Activated CD8-positive, alpha-beta T cell treated with anti-CD3 and anti-CD28 coated beads for 36 hours (primary cell): ENCODE results near the gene LIPC. TPM values are rescaled to one million over a fixed set of nuclear protein-coding genes. Genes with fewer than 3 reads are reported as not detected.

Experiments
- ATAC-seq: fragments of 200-7000 bp; cut with Tn5 transposase; one replicate; pipeline ENCODE4 v1.10.0; 2021; ENCODE audit warnings: mild to moderate bottlenecking, moderate library complexity
- CTCF ChIA-PET: fragments of 350-600 bp; sonication (Branson Sonifier 250); formaldehyde crosslinking; loops from one replicate; lab custom pipeline; 2021; ENCODE audit warnings: antibody characterized with exemption; lab: Charles Lee
- POLR2A ChIA-PET: fragments of 350-600 bp; sonication (Branson Sonifier 250); formaldehyde crosslinking; loops from one replicate; lab custom pipeline; 2021; ENCODE audit warnings: antibody characterized with exemption; lab: Charles Lee
- DNase-seq: peaks from one replicate; pipeline ENCODE4 v3.0.0-alpha.2; 2020
- H3K27ac Mint-ChIP-seq: one replicate; pipeline ENCODE4 v1.8.0; 2021; ENCODE audit warnings: mild to moderate bottlenecking, mixed read lengths
- H3K27me3 Mint-ChIP-seq: one replicate; pipeline ENCODE4 v1.8.0; 2021; ENCODE audit warnings: mixed read lengths
- H3K36me3 Mint-ChIP-seq: one replicate; pipeline ENCODE4 v1.8.0; 2021; ENCODE audit warnings: low read depth, mixed read lengths
- H3K4me1 Mint-ChIP-seq: one replicate; pipeline ENCODE4 v1.8.0; 2021; ENCODE audit warnings: low read depth, mixed read lengths
- H3K4me3 Mint-ChIP-seq: one replicate; pipeline ENCODE4 v1.8.0; 2021; ENCODE audit warnings: mild to moderate bottlenecking, moderate library complexity, mixed read lengths
- H3K9me3 Mint-ChIP-seq: one replicate; pipeline ENCODE4 v1.8.0; 2021; ENCODE audit warnings: mixed read lengths
- intact Hi-C: fragments of 100-400 bp; cut with micrococcal nuclease; formaldehyde crosslinking; loops from one replicate; pipeline ENCODE4 v1.10.0; 2022
- total RNA-seq, 2 experiments: library from RNA; stranded (reverse); gene quantifications; one replicate each; pipeline ENCODE4 v1.2.3, GENCODE V29; 2021
- TF ChIP-seq, protein P1 (sequence below): fragments of 200-600 bp; IDR thresholded peaks from one replicate; pipeline ENCODE4 v1.8.0; 2022; ENCODE audit warnings: antibody characterized with exemption, mild to moderate bottlenecking

The LIPC gene
- total RNA-seq, 2 experiments from 2014 or later = 1.0 to 1.2 TPM

DNA sequence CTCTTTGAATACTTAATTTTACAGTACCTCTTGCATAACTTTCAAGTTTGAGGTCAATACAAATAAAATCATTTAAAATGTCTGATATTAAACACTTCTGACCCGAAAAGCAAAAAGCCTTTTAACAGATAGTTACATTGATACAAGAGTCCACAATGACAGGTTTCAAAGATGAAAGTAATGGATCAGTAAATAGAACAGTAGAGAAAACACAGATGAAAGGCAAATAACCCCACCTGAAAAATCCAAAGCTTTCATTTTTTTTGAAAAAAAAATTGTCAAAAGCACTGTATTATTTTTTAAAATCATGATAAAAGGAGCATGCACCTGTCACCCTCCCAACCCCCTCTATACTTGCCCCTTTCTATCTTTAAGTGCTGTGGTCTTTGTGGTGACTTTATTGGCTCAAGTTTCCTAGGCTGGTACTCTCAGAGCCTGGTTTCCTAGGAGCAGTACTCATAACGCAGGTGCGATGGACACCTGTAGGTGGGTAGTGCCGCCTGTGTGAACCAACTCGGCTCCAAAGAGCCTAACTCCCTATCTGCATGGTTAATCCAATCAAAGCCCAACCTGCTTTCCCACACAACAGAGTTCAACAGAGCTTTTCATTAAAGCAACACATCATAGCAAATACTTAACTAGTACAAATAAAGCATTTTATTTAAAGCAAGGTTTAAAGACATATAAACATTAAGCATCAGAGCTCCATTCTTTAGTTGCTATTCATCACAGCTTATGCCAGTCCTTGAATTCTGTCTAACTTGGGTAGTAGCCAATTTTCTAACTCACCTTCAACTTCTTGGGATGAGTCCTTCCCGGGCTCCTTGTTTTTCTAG, 32.2 kb downstream of the LIPC start:
- no peak for DNase-seq
- H3K9me3 Mint-ChIP-seq = no peaks in the 10 kb centered on the region
- no peak for ATAC-seq
- TF ChIP-seq, protein P1, sequence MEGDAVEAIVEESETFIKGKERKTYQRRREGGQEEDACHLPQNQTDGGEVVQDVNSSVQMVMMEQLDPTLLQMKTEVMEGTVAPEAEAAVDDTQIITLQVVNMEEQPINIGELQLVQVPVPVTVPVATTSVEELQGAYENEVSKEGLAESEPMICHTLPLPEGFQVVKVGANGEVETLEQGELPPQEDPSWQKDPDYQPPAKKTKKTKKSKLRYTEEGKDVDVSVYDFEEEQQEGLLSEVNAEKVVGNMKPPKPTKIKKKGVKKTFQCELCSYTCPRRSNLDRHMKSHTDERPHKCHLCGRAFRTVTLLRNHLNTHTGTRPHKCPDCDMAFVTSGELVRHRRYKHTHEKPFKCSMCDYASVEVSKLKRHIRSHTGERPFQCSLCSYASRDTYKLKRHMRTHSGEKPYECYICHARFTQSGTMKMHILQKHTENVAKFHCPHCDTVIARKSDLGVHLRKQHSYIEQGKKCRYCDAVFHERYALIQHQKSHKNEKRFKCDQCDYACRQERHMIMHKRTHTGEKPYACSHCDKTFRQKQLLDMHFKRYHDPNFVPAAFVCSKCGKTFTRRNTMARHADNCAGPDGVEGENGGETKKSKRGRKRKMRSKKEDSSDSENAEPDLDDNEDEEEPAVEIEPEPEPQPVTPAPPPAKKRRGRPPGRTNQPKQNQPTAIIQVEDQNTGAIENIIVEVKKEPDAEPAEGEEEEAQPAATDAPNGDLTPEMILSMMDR = no peak
- ChIA-PET POLR2A (interaction anchor here (1.1 to 1.7 kb wide), 3 partner anchors 9 to 24 kb away, joined by 3 to 9 read pairs (median 5); no protein-coding TSS in a partner anchor), CTCF (interaction anchor here (0.7 to 1.3 kb wide), 2 partner anchors 10 to 58 kb away, joined by 3 read pairs; no protein-coding TSS in a partner anchor)
- intact Hi-C loops = no loop called here
- no peaks in the 10 kb centered on the region for H3K27me3 Mint-ChIP-seq
- peak overlapping the region; percentile 62 for H3K27ac Mint-ChIP-seq
- H3K36me3 Mint-ChIP-seq = no peaks in the 10 kb centered on the region
- H3K4me1 Mint-ChIP-seq = peaks cover 68% of the 10 kb centered on the region
- no peak overlapping the region for H3K4me3 Mint-ChIP-seq

DNA sequence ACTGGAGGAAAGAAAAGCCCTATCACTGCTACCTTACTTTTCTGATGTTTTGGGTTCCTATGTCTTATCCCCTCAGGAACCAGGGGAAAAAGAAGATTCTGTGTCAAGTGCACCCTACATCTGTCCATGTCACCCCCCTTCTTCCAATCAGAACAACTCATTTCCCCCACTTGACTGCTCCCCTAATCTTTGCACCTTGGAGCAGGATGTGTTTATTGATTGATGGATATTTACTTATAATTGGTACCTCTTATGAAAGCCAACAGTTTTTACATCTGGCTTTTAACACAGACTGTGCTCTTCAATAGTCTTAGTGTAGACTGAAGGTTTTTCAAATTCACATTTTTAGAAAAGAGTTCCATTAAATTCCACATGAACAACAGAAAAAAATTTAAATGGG, 33.3 kb downstream of the LIPC start:
- Mint-ChIP-seq H3K9me3 (no peaks in the 10 kb centered on the region), H3K27ac (peak overlapping the region; percentile 51), H3K36me3 (no peaks in the 10 kb centered on the region), H3K4me1 (peaks cover 68% of the 10 kb centered on the region), H3K27me3 (no peaks in the 10 kb centered on the region), H3K4me3 (no peak overlapping the region)
- ChIA-PET POLR2A (interaction anchor here (0.7 kb wide), 1 partner anchor 469 kb away, joined by 3 read pairs; no protein-coding TSS in a partner anchor), CTCF (interaction anchor here (1.3 kb wide), 1 partner anchor 11 kb away, joined by 3 read pairs; no protein-coding TSS in a partner anchor)
- intact Hi-C loops = no loop called here
- TF ChIP-seq, protein P1 = no peak
- ATAC-seq (no peak), DNase-seq (no peak)

DNA sequence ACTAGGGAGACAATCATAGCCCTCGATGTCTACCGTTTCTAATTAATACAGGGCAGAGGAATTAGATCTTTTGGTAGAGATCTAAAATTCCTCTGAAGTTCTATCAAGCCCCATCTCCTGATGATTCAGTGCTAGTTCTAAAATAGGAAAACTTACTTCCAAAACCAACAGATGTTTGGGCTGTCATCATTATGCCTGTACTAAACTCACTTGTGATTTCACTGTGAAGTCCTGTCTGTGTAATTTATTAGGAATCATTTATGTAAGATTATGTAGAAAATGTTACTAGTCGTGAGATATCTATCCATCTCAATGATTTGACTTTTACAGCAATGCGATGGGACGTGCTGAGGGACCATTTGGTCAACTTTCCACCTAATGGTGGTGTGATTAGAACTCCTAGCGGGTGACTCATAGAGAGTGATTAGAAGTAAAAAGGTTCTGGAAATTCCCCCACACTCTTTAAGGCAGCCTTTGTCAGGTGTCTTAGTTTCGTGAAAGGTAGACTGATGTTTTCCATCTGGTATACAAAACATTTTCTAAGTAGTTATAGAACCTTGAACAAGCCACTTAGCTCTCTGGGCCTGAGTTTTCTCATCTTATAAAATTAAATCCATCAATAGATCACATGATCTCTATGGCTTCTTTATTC, 34.2 kb downstream of the LIPC start:
- no peaks in the 10 kb centered on the region for H3K36me3 Mint-ChIP-seq
- POLR2A ChIA-PET = interaction anchor here (0.7 kb wide), 1 partner anchor 468 kb away, joined by 3 read pairs; no protein-coding TSS in a partner anchor
- DNase-seq (no peak), ATAC-seq (peak; percentile 45)
- peaks cover 66% of the 10 kb centered on the region for H3K4me1 Mint-ChIP-seq
- H3K27me3 Mint-ChIP-seq = no peaks in the 10 kb centered on the region
- TF ChIP-seq, protein P1 = no peak
- H3K27ac Mint-ChIP-seq = peak overlapping the region; percentile 51
- H3K4me3 Mint-ChIP-seq = no peak overlapping the region
- intact Hi-C loops = no loop called here
- H3K9me3 Mint-ChIP-seq = no peaks in the 10 kb centered on the region
- CTCF ChIA-PET = interaction anchor here (0.9 kb wide), 1 partner anchor 12 kb away, joined by 3 read pairs; no protein-coding TSS in a partner anchor

DNA sequence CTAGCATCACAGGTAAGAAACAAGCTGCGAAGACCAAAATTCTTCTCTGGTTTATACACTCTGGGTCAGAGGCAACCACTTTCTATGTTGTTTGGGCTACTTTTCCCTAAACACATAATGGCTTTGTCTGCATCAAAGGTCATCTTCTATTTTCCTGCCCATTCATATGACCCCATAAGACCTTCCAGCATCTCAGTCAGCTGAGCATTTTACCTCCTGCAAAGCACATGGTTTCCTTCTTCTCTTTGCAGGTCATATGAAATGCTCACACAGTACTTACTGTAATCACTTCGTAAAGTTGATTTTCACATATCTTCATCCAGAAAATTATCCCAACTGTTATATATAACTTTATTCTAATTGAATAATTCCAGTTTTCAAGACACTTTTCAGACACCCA, 34.8 kb downstream of the LIPC start:
- ATAC-seq (no peak), DNase-seq (no peak)
- Mint-ChIP-seq H3K4me1 (peaks cover 67% of the 10 kb centered on the region), H3K36me3 (no peaks in the 10 kb centered on the region), H3K27me3 (no peaks in the 10 kb centered on the region), H3K4me3 (no peak overlapping the region), H3K27ac (peak overlapping the region; percentile 51), H3K9me3 (no peaks in the 10 kb centered on the region)
- intact Hi-C loops = no loop called here
- TF ChIP-seq, protein P1 = no peak
- CTCF ChIA-PET = interaction anchor here (0.9 kb wide), 1 partner anchor 12 kb away, joined by 3 read pairs; no protein-coding TSS in a partner anchor
- POLR2A ChIA-PET = interaction anchor here (2.7 kb wide), 1 partner anchor 9 kb away, joined by 16 read pairs; no protein-coding TSS in a partner anchor
